HepG2 (cell line): Measurements from ENCODE around the gene SIRPB2. TPM values are rescaled to one million over a fixed set of nuclear protein-coding genes. Genes with fewer than 3 reads are reported as not detected.

Source experiments
- ARID5B ChIP-seq: IDR thresholded peaks from 2 replicates; pipeline ENCODE4 v1.4.0; 2020; ENCODE audit warnings: mild to moderate bottlenecking, missing genetic modification reagents
- ATM ChIP-seq: fragments of 450-650 bp; IDR thresholded peaks from 2 replicates; pipeline ENCODE4 v1.7.1; 2017; ENCODE audit warnings: mild to moderate bottlenecking, borderline replicate concordance
- E2F5 ChIP-seq: sonication (generic); formaldehyde crosslinking; conservative IDR thresholded peaks from 2 replicates; pipeline ENCODE4 v1.4.0; 2020; ENCODE audit warnings: missing genetic modification reagents
- HBP1 ChIP-seq: IDR thresholded peaks from 2 replicates; pipeline ENCODE4 v1.6.1; 2016; ENCODE audit warnings: low read depth, control low read depth
- HOXA5 ChIP-seq: sonication (generic); formaldehyde crosslinking; IDR thresholded peaks from 2 replicates; pipeline ENCODE4 v1.4.0; 2020; ENCODE audit warnings: missing genetic modification reagents
- IKZF1 ChIP-seq: fragments of 450-650 bp; IDR thresholded peaks from 2 replicates; pipeline ENCODE4 v1.7.1; 2016
- JUN ChIP-seq: sonication (generic); formaldehyde crosslinking; IDR thresholded peaks from 2 replicates; pipeline ENCODE4 v1.4.0; 2020; ENCODE audit warnings: mild to moderate bottlenecking, missing genetic modification reagents
- KLF16 ChIP-seq, 2 experiments: sonication (generic) in 1 of 2; formaldehyde crosslinking in 1 of 2; IDR thresholded peaks; 2 replicates each; pipeline versions ENCODE4 v1.6.1 to v1.8.0; 2016 to 2023; ENCODE audit warnings: missing genetic modification reagents in 2 of 2, missing compliant biosample characterization in 1 of 2
- NFRKB ChIP-seq: fragments of 450-650 bp; IDR thresholded peaks from 2 replicates; pipeline ENCODE4 v1.6.1; 2017
- PHF5A ChIP-seq: IDR thresholded peaks from one replicate; pipeline ENCODE4 v1.6.1; 2018; ENCODE audit warnings: low read depth, missing genetic modification reagents; ENCODE audit not compliant: unreplicated experiment
- RBM39 ChIP-seq: fragments of 200-400 bp; formaldehyde crosslinking; IDR thresholded peaks from one replicate; pipeline ENCODE4 v1.6.1; 2018; ENCODE audit warnings: antibody characterized with exemption, mild to moderate bottlenecking, low read depth, low read length; ENCODE audit not compliant: poor library complexity, severe bottlenecking
- TCF12 ChIP-seq, 2 experiments: fragments of 450-650 bp in 1 of 2; sonication (generic) in 1 of 2; formaldehyde crosslinking in 1 of 2; IDR thresholded peaks; 2 replicates each; pipeline versions ENCODE4 v1.6.1 to v1.8.0; 2017 to 2022; ENCODE audit warnings: antibody characterized with exemption in 1 of 2, mild to moderate bottlenecking in 1 of 2, missing genetic modification reagents in 1 of 2, moderate library complexity in 1 of 2
- TEF ChIP-seq: sonication (generic); formaldehyde crosslinking; IDR thresholded peaks from 2 replicates; pipeline ENCODE4 v1.5.0; 2020; ENCODE audit warnings: missing genetic modification reagents
- USF2 ChIP-seq, 2 experiments: sonication (generic) in 1 of 2; formaldehyde crosslinking in 1 of 2; IDR thresholded peaks; 2 replicates each; pipeline versions ENCODE4 v1.5.1 to v1.6.1; 2011 to 2020; ENCODE audit warnings: borderline replicate concordance in 1 of 2, low read depth in 1 of 2, low read length in 1 of 2, mild to moderate bottlenecking in 1 of 2, missing genetic modification reagents in 1 of 2, moderate library complexity in 1 of 2
- YEATS2 ChIP-seq: sonication (generic); formaldehyde crosslinking; IDR thresholded peaks from 2 replicates; pipeline ENCODE4 v1.4.0; 2020; ENCODE audit warnings: missing genetic modification reagents, borderline replicate concordance
- ZBTB20 ChIP-seq: sonication (generic); formaldehyde crosslinking; IDR thresholded peaks from 2 replicates; pipeline ENCODE4 v1.8.1; 2023; ENCODE audit warnings: missing genetic modification reagents, low read depth, mild to moderate bottlenecking, borderline replicate concordance
- ZNF615 ChIP-seq: sonication (generic); formaldehyde crosslinking; IDR thresholded peaks from 2 replicates; pipeline ENCODE4 v1.5.0; 2020; ENCODE audit warnings: mild to moderate bottlenecking, missing genetic modification reagents, borderline replicate concordance
- ZNF619 ChIP-seq: sonication (generic); formaldehyde crosslinking; IDR thresholded peaks from 2 replicates; pipeline ENCODE4 v1.4.0; 2020; ENCODE audit warnings: mild to moderate bottlenecking, missing genetic modification reagents
- ZNF768 ChIP-seq: sonication (generic); formaldehyde crosslinking; IDR thresholded peaks from 2 replicates; pipeline ENCODE4 v1.4.0; 2020; ENCODE audit warnings: missing genetic modification reagents
- polyA plus RNA-seq, 8 experiments: library from polyadenylated mRNA; depleted of rRNA in 3 of 8; stranded (reverse) in 7 of 8; unstranded in 1 of 8; fragments of >200 nt; fragmentation: Illumina TruSeq in 4 of 8; extraction: Trizol in 4 of 8; gene quantifications; 2 replicates each; pipeline versions ENCODE4 v1.2.1 to v1.2.3, GENCODE V29; 2011 to 2016; ENCODE audit warnings: low read depth in 4 of 8, missing spikeins in 1 of 8, mixed read lengths in 1 of 8; ENCODE audit not compliant: insufficient read depth in 1 of 8
- total RNA-seq, 5 experiments: library from RNA; depleted of rRNA; stranded (reverse); fragments of >200 nt; fragmentation: Illumina TruSeq; extraction: Trizol; gene quantifications; 2 replicates each; pipeline ENCODE4 v1.2.3, GENCODE V29; 2016; ENCODE audit warnings: low read depth in 1 of 5

Gene SIRPB2
- total and polyA plus RNA-seq, 2 of the 13 experiments (the other 11 are each of a cell fraction or from before 2014, with no cell fraction given): not detected

- TF ChIP-seq TEF (CRISPR knock-in tag) (no peak; the same call in 1 of the 2 replicates), KLF16 (CRISPR knock-in tag; IDR thresholded peaks at IDR 0.05) (peak in 1 of 2 experiments; percentile 98), JUN (peak; percentile 93), TCF12 (IDR thresholded peaks at IDR 0.05) (no peak), TCF12 (CRISPR knock-in tag; IDR thresholded peaks at IDR 0.05) (peak; percentile 98), ZNF619 (peak; percentile 96; the same call in 1 of the 2 replicates), IKZF1 (no peak), NFRKB (no peak), RBM39 (peak; percentile 100), ZBTB20 (CRISPR knock-in tag) (peak; percentile 89), PHF5A (CRISPR knock-in tag) (peak; percentile 95), HOXA5 (peak; percentile 93), ATM (no peak), USF2 (IDR thresholded peaks at IDR 0.05; ENCODE audit: low read depth, low read length) (no peak), USF2 (CRISPR knock-in tag; IDR thresholded peaks at IDR 0.05; ENCODE audit: borderline replicate concordance) (no peak), ARID5B (CRISPR knock-in tag) (no peak; the same call in 1 of the 2 replicates), YEATS2 (peak; percentile 72; the same call in 1 of the 2 replicates), HBP1 (CRISPR knock-in tag) (peak; percentile 98), ZNF615 (CRISPR knock-in tag) (no peak), ZNF768 (CRISPR knock-in tag) (peak; percentile 89; the same call in 1 of the 2 replicates), E2F5 (peak; percentile 86)
These were observed 24.8 kb downstream of the SIRPB2 start, which contains the start of gene NSFL1C (continued) for GRCh38 chr20:1466211-1467081.
